ENCODE results near the gene CNTNAP1.
"Not testable (repeated sequence)": the region's sequence is repeated elsewhere in the genome, so short reads cannot be mapped to it uniquely, and the experiment has no call there.

CNTNAP1 gene

DNA sequence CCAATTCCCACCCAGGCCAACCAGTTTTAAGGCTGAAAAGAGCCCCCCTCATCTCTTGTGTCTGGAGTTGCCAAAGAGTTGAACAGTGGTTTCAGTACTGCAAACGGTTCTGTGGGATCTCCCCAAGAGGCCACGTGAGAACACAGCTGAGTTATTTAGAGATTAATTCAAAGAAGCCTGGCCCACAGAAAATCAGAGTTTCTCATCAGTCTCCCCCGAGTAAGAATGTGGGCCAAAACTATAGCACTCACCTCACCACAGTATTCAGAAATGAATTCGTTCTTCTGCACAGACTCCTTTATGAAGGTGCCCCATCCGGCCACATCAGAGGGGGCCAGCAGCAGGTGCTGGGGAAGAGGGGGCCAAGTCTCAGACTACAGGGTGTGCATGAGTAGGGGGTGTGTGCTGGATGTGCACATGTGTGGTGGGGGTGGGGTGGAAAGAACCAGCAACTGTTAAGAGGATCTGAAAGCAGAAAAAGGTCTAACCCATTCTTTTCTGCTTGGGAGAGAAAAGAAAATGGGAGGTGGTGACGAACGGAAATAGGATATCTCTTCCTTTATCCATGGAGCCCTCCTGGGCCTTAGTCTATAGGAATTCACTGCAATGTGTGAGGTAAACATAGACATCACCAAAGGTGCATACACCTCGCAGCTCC, 22.6 kb downstream of the CNTNAP1 start:
- no peak overlapping the region; the same call in 1 of the 2 replicates for H3K4me3 ChIP-seq (ENCODE audit: low read length)
- no peak for TF ChIP-seq ZNF274 (IDR thresholded peaks at IDR 0.05; ENCODE audit: low read depth, low read length)

DNA sequence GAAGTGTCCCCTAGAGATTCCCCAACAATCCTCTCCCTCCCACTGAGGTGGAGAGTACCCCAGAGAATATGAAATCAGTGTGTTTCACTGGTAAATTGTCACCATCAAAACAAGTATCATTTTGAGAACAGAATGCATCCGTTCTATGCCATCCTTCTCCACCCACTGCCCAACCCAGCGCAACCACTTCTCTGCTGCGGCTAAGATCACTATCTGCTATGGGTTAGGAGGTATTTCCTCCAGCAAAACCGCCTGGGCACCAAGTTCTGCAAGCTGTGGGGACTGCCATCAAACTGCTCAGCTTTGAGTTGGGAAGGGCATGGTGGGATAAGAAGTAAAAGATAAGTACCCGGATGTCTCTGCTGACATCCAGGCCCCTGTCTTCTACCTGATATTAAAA, 24.4 kb downstream of the CNTNAP1 start:
- no peak overlapping the region for H3K4me3 ChIP-seq (ENCODE audit: low read length)
- no peak for TF ChIP-seq ZNF274 (IDR thresholded peaks at IDR 0.05; ENCODE audit: low read depth, low read length)

DNA sequence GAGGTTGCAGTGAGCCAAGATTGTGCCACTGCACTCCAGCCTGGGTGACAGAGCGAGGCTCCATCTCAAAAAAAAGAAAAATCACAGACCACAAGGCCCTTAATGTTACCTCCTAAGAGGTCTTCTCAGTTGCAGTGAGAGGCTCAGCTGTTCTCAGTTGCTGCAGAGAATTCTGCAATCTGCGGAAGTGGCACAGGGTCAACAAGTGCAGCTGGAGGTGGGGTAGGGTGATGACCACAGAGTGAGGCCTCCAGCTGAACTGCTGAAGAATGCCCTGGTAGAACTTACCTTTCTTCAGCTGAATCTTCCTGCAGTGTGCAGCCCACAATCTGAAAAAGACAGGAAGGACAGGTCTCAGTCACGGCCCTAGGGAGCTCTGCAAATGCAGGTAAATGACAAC, 26.3 kb downstream of the CNTNAP1 start:
- no peak overlapping the region for H3K4me3 ChIP-seq (ENCODE audit: low read length)
- no peak for TF ChIP-seq ZNF274 (IDR thresholded peaks at IDR 0.05; ENCODE audit: low read depth, low read length)

DNA sequence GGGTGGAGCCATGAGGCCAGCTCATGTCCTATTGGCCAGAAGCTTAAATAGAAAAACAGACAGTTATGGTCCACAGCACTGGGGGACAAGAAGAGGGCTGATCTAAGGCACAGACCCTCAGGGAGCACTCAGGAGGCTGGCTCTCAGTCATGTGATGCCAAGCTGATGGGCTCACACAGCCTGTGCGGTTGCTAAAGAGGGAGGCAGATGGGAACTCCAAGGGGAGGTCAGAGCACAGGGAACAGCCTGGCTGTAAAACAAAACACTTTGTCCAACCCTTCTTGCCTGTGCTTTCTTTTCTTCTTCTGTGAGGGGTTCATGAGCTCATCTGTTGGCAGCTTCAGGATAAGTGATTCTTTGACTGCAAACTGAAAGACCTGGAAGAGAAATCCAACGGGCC, 27.2 kb downstream of the CNTNAP1 start:
- H3K4me3 ChIP-seq (ENCODE audit: low read length) = no peak overlapping the region
- TF ChIP-seq ZNF274 (IDR thresholded peaks at IDR 0.05; ENCODE audit: low read depth, low read length) = no peak

DNA sequence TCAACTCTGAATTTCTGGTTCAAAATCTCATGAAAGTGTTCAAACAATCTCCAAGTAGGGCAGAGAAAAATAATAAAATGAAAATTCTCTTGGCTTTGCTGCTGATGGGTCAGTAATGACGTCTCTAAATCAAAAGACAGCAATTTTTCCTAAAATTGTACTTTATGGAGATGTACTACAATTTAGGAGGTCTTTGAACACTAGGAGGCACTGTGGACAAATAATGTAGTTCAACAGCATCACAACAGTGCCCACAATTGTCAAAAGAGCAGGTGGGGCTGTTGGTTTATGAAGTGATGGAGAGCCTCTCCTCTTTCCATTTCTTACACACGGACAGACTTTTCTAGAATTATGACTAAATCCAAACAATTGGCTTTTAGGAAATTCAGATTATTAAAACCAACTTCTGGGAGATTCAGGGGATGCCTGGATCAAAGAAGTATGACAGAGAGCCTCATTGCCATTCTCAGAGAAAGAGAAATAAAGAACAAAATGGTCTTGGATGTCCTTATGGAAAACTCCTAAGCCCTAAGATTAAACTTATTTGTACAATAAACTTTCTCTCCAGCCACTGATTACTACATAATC, 38.8 kb downstream of the CNTNAP1 start:
- no peak for TF ChIP-seq ZNF274 (IDR thresholded peaks at IDR 0.05; ENCODE audit: low read depth, low read length)

DNA sequence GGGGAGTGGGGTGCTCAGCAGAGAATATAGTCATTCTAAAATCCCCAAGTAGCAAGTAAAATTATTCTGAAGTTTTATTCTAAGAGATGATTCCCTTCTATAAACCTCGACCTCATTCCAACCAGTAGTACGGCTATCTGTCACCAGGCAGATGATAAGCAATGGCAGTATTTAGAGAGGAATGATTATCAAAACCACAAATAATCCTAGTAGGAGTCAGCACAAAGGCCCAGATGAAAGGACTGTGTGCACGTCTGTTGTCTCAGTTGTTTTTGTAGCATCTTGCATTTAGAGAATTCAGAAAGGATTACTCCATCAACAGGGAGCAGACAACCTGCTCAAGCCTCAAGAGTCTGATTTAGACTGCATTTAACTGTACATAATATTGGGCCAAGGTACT, 41.3 kb downstream of the CNTNAP1 start:
- no peak for TF ChIP-seq ZNF274 (IDR thresholded peaks at IDR 0.05; ENCODE audit: low read depth, low read length)
- H3K4me3 ChIP-seq (ENCODE audit: low read length) = no peak overlapping the region

More for the DNA sequence above, 38.8 kb downstream of the CNTNAP1 start:
- no peak overlapping the region for H3K4me3 ChIP-seq (ENCODE audit: low read length)

DNA sequence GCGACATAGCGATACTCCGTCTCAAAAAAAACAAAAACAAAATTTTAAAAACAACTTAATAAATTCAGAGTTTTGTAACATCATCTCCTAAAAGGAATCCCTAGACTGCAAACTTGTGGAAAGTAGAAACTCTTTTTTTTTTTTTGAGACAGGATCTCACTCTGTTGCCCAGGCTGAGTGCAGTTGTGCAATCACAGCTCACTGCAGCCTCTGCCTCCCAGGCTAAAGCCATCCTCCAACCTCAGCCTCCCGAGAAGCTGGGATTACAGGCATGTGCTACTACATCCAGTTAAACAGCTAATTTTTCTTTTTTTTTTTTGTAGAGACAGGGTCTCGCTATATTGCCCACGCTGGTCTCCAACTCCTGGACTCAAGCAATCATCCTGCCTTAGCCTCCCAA, 42.8 kb downstream of the CNTNAP1 start:
- no peak for TF ChIP-seq ZNF274 (IDR thresholded peaks at IDR 0.05; ENCODE audit: low read depth, low read length)
- H3K4me3 ChIP-seq (ENCODE audit: low read length) = no peak overlapping the region

DNA sequence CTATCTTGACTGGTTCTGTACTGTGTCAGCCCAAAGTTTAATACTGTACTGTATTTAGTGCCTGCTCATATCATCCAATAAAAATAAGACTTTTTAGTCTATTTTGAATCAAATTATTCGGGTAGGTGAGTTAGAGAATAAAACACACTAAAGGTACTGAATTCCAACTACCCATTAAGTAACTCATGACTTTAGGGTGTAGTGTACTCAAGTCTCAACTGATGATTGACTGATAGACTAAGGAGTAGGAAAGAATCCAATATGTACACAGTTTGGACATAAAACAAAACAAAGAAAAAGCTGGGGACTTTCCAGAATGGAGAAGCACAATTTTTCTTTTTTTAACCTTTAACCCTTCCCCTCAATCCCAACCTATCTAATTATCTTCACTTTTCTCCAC, 58.4 kb downstream of the CNTNAP1 start:
- TF ChIP-seq ZNF274 (IDR thresholded peaks at IDR 0.05; ENCODE audit: low read depth, low read length) = no peak
- H3K4me3 ChIP-seq (ENCODE audit: low read length) = no peak overlapping the region

DNA sequence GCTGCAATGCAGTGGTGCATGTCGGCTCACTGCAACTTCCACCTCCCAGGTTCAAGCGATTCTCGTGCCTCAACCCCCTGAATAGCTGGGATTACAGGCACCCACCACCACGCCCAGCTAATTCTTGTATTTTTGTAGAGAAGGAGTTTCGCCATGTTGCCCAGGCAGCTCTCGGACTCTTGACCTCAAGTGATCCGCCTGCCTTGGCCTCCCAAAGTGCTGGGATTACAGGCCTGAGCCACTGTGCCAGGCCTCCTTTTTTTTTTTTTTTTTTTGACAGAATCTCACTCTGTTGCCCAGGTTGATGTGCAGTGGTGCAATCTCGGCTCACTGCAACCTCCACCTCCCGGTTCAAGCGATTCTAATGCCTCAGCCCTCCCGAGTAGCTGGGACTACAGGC, 60.6 kb downstream of the CNTNAP1 start:
- H3K4me3 ChIP-seq (ENCODE audit: low read length) = not testable (repeated sequence)

DNA sequence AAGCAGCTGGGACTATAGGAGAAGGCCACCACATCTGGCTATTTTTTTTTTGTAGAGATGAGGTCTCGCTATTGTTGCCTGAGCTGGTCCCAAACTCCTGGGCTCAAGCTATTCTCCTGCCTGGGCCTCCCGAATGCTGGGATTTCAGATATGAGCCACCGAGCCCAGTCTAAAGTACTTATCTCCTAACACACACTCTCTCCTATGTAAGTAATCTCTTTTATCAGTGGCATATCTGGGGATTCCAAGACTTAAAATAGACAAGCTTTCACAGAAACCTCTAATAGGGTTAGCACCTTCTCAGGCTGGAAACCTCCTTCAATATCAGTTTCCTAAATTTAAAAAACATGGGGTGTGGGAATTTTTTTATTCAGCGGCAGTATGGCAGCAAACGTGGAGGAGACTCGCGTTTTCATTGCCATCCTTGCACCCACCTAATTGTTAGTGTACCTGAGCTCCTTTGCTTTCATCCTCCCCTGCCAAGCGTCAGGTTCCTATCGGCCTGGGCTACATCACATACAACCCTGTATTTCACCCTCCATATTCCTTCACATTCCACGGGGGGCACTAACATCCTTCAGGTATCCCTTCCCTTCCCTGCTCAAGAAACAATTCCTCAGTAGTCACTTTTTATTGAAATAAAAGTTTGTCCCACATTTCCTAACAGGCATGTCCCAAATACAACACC, 61.4 kb downstream of the CNTNAP1 start:
- TF ChIP-seq ZNF274 (IDR thresholded peaks at IDR 0.05; ENCODE audit: low read depth, low read length) = no peak
- peak overlapping the region; percentile 57 for H3K4me3 ChIP-seq (ENCODE audit: low read length)

DNA sequence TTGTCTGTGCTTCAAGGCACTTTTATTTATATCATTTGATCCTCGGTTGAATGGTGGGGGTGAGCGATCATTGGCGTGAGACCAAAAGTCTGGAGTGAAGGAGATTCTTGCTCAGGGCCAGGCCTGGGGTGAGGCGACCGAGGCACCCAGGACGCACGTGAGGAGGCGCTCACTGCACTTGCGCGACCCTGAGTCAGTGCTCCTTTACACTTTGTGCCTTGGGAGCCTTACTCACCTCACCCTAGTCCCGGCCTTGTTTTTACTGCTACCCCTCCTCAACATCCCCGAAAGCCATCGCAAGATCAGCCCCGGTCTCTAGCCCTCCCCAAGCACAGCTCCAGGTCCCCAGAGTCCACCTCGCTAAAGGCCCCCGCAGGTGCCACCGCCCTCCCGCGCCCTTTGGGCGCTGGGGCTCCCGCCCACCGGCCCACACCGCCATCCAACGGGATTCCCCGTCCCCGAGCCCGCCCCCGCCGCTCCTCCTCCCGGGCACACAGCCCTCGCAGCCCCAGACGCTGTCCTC, 62.0 kb downstream of the CNTNAP1 start:
- no peak for TF ChIP-seq ZNF274 (IDR thresholded peaks at IDR 0.05; ENCODE audit: low read depth, low read length)
- peak overlapping the region; percentile 57 for H3K4me3 ChIP-seq (ENCODE audit: low read length)

DNA sequence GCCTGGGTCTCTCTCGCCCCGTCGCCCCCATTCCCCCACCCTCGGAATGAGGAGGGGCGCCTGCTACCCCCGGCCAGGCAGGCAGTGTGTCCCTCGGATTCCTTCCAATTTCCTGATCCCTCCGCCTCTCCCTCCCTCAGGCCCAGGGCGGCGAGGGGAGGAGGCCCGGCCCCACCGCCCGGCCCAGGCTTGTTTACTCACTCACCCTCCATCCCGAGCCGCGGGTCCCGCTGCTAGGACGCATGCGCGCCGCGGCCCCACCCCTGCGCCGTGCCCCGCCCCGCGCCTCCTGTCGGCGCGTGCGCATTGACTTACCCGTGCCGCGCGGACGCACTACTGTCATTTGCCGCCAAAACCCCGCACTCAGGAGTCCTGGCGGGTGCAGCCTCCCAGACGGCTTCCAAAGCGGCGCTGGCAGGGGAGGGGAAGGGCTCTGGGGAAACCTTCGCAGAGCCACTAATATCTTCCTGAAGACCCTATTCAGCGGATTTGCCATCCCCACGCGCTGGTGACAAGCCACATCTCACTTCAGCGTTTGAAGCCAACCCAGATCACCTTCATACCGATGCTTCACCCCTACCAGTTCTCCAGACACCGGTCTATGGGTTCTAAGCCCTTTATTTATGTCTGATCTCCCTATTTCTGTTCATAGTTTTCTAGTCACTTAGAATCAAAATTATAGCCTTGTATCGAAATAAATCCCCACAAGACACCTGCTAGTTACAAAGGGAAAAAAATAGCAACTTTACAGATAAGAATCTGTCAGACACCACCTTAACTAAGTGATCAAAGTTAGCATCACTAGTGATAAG, 62.7 kb downstream of the CNTNAP1 start, which contains the start of gene EZH1:
TSS of gene EZH1 (minus strand) at position 235 of the 812 bp plus-strand sequence. CDS start 16,099 bp downstream, outside the sequence.
- peak within 1 kb of the TSS; percentile 57 for H3K4me3 ChIP-seq (ENCODE audit: low read length)
- no peak for TF ChIP-seq ZNF274 (IDR thresholded peaks at IDR 0.05; ENCODE audit: low read depth, low read length)

DNA sequence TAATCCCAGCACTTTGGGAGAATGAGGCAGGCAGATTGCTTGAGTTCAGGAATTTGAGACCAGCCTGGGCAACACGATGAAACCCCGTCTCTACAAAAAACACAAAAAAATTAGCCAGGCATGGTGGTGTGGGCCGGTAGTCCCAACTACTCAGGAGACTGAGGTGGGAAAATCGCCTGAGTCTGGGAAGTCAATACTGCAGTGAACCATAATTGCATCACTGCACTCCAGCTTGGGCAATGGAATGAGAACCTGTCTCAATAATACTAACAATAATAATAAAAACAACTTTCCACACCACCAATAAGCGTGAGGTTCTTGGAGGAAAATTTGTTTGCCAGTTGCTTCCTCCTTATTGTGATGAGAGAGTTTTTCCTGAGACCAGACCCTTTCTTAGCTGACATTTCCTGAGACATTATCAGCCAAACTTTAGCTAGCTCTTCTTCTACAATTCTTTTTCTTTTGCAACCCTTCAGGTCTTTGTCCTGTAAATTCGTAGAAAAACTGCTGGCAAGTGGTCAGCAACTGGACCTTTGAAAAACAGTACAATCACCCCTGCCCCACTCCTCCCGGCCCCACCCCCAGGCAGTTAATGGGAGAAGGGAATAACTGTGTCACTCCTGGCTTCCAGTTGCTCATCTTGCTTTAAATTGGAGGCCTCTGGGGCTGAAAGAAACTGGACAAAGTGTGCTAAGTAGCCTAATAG, 66.0 kb downstream of the CNTNAP1 start:
- no peak for TF ChIP-seq ZNF274 (IDR thresholded peaks at IDR 0.05; ENCODE audit: low read depth, low read length)
- no peak overlapping the region for H3K4me3 ChIP-seq (ENCODE audit: low read length)
